K562 (cell line): ENCODE measurements around the gene ZNF625. TPM values are rescaled to one million over a fixed set of nuclear protein-coding genes. Genes with fewer than 3 reads are reported as not detected.

Source experiments
- BDP1 ChIP-seq: IDR thresholded peaks from 3 replicates; pipeline ENCODE4 v1.6.1; 2011; ENCODE audit not compliant: insufficient read length, insufficient read depth
- CAMTA2 ChIP-seq: fragments of 250-450 bp; sonication (Bioruptor Pico); conservative IDR thresholded peaks from 2 replicates; pipeline ENCODE4 v1.5.1; 2022
- CTCF ChIP-seq, 3 experiments: IDR thresholded peaks in 2 of 3; conservative IDR thresholded peaks in 1 of 3; 2 replicates each; pipeline ENCODE4 v1.5.1; 2011 to 2012; ENCODE audit warnings: low read length in 3 of 3, mild to moderate bottlenecking in 3 of 3, control low read depth in 2 of 3, improper control_type of control experiment in 1 of 3, inconsistent platforms in 1 of 3, low read depth in 1 of 3, mixed read lengths in 1 of 3, moderate library complexity in 1 of 3; ENCODE audit not compliant: insufficient read depth in 2 of 3
- DIDO1 ChIP-seq: fragments of 450-650 bp; IDR thresholded peaks from 2 replicates; pipeline ENCODE4 v1.6.1; 2016; ENCODE audit warnings: low read depth, missing biosample characterization, missing genetic modification characterization
- E2F1 ChIP-seq: sonication (generic); formaldehyde crosslinking; IDR thresholded peaks from 2 replicates; pipeline ENCODE4 v1.8.1; 2023; ENCODE audit warnings: mild to moderate bottlenecking, missing genetic modification reagents, moderate library complexity
- E2F3 ChIP-seq: fragments of 250-450 bp; sonication (Bioruptor Pico); IDR thresholded peaks from 2 replicates; pipeline ENCODE4 v1.4.0; 2020; ENCODE audit warnings: mild to moderate bottlenecking
- FOS ChIP-seq: IDR thresholded peaks from 3 replicates; pipeline ENCODE4 v1.6.1; 2011; ENCODE audit not compliant: insufficient read length; ENCODE audit errors: extremely low read depth
- FUS ChIP-seq: fragments of 200-400 bp; formaldehyde crosslinking; optimal IDR thresholded peaks from 2 replicates; pipeline ENCODE3; 2017; ENCODE audit warnings: low read depth, low read length
- IRF2 ChIP-seq: sonication (generic); formaldehyde crosslinking; IDR thresholded peaks from 2 replicates; pipeline ENCODE4 v1.8.1; 2022; ENCODE audit warnings: mild to moderate bottlenecking, missing genetic modification reagents
- MYNN ChIP-seq, 2 experiments: sonication (generic); formaldehyde crosslinking in 1 of 2; IDR thresholded peaks; 2 replicates each; pipeline versions ENCODE4 v1.5.0 to v1.6.1; 2016 to 2020; ENCODE audit warnings: antibody characterized with exemption in 1 of 2, missing genetic modification reagents in 1 of 2
- PHF20 ChIP-seq: fragments of 450-650 bp; IDR thresholded peaks from 2 replicates; pipeline ENCODE4 v1.6.1; 2018; ENCODE audit not compliant: partially characterized antibody
- PHF8 ChIP-seq: fragments of 200-600 bp; sonication (generic); IDR thresholded peaks from 2 replicates; pipeline ENCODE4 v1.6.1; 2012; ENCODE audit warnings: mixed run types, mild to moderate bottlenecking, inconsistent platforms, low read length, moderate library complexity, borderline replicate concordance
- SIN3A ChIP-seq, 2 experiments: fragments of 150-350 bp in 1 of 2; IDR thresholded peaks; 2 replicates each; pipeline ENCODE4 v1.6.1; 2011 to 2016; ENCODE audit warnings: borderline replicate concordance in 2 of 2, low read depth in 2 of 2, low read length in 2 of 2, mild to moderate bottlenecking in 2 of 2, moderate library complexity in 2 of 2; ENCODE audit not compliant: control insufficient read depth in 1 of 2
- SIN3B ChIP-seq: fragments of 450-650 bp; IDR thresholded peaks from 2 replicates; pipeline ENCODE4 v1.6.1; 2017; ENCODE audit warnings: low read depth, mild to moderate bottlenecking, moderate library complexity
- SREBF1 ChIP-seq: fragments of 150-350 bp; IDR thresholded peaks from 2 replicates; pipeline ENCODE4 v1.6.1; 2014; ENCODE audit warnings: antibody characterized with exemption, low read depth, low read length, borderline replicate concordance
- TAF1 ChIP-seq: IDR thresholded peaks from 2 replicates; pipeline ENCODE4 v1.6.1; 2011; ENCODE audit warnings: mild to moderate bottlenecking, low read length, moderate library complexity; ENCODE audit not compliant: insufficient read depth, control insufficient read depth, severe bottlenecking; ENCODE audit errors: extremely low read depth
- ZBTB11 ChIP-seq, 3 experiments: fragments of 200-800 bp in 1 of 3; fragments of 250-450 bp in 1 of 3; fragments of 450-650 bp in 1 of 3; sonication (Bioruptor Pico) in 1 of 3; sonication (Bioruptor generic) in 1 of 3; formaldehyde crosslinking in 1 of 3; IDR thresholded peaks; 2 replicates each; pipeline versions ENCODE4 v1.6.1 to v1.8.0; 2016 to 2022; ENCODE audit warnings: mild to moderate bottlenecking in 2 of 3, missing genetic modification characterization in 2 of 3, missing compliant biosample characterization in 1 of 3, moderate library complexity in 1 of 3
- ZNF696 ChIP-seq: fragments of 250-450 bp; sonication (Bioruptor Pico); conservative IDR thresholded peaks from 2 replicates; pipeline ENCODE4 v1.4.0; 2020; ENCODE audit warnings: mild to moderate bottlenecking, moderate library complexity
- ZNF707 ChIP-seq: fragments of 250-450 bp; sonication (Bioruptor Pico); conservative IDR thresholded peaks from 2 replicates; pipeline ENCODE4 v1.8.0; 2022; ENCODE audit warnings: inconsistent platforms, mild to moderate bottlenecking, moderate library complexity
- polyA plus RNA-seq, 8 experiments: library from polyadenylated mRNA; depleted of rRNA in 4 of 8; stranded (reverse) in 5 of 8; unstranded in 3 of 8; fragments of >200 nt; fragmentation: Nextera tagmentation in 2 of 8; fragmentation: Illumina TruSeq in 1 of 8; extraction: Ambion mirVana in 2 of 8; extraction: Trizol in 1 of 8; gene quantifications; 2 replicates each; pipeline versions ENCODE4 v1.2.1 to v1.2.3, GENCODE V29; 2011 to 2014; ENCODE audit warnings: inconsistent platforms in 1 of 8, missing spikeins in 1 of 8
- total RNA-seq, 7 experiments: library from RNA; depleted of rRNA in 6 of 7; stranded (reverse); fragments of >200 nt in 6 of 7; fragmentation: Illumina TruSeq in 2 of 7; extraction: Trizol in 2 of 7; gene quantifications; 2 replicates each; pipeline versions ENCODE4 v1.2.1 to v1.2.3, GENCODE V29; 2011 to 2021; ENCODE audit warnings: low replicate concordance in 1 of 7

The ZNF625 gene
- total and polyA plus RNA-seq, 9 of the 15 experiments (the other 6 are each of a cell fraction or from before 2014, with no cell fraction given): 0.07 to 0.09 TPM; not detected in 7

- TF ChIP-seq E2F1 (CRISPR knock-in tag) (no peak), ZNF707 (CRISPR knock-in tag) (no peak), SREBF1 (no peak), FUS (no peak), SIN3A (IDR thresholded peaks at IDR 0.05; ENCODE audit: borderline replicate concordance in 2 of 2, control insufficient read depth in 1 of 2, low read depth in 2 of 2, low read length in 2 of 2) (peak in 1 of 2 experiments; percentile 55; a peak in 1 of 4 replicates), DIDO1 (peak; percentile 6; the same call in 1 of the 2 replicates), FOS (peak; percentile 20), CAMTA2 (CRISPR knock-in tag) (no peak), ZNF696 (no peak), IRF2 (CRISPR knock-in tag) (peak; percentile 91), TAF1 (peak; percentile 57), PHF20 (peak; percentile 91), MYNN (IDR thresholded peaks at IDR 0.05) (no peak), MYNN (CRISPR knock-in tag; IDR thresholded peaks at IDR 0.05) (no peak), E2F3 (no peak), ZBTB11 (CRISPR knock-in tag; IDR thresholded peaks at IDR 0.05) (peak in 2 of 3 experiments; percentile 71 to 88; a peak in 5 of 6 replicates), PHF8 (peak; percentile 91), SIN3B (0 out of 2 replicates have a peak, but pooled peaks have one; percentile 21), BDP1 (no peak), CTCF (IDR thresholded peaks at IDR 0.05 in 2 of 3, conservative IDR thresholded peaks at IDR 0.05 in 1 of 3; ENCODE audit: insufficient read depth in 2 of 3, low read depth in 1 of 3, low read length in 3 of 3) (0 out of 6 replicates have a peak, but pooled peaks of 1 of the 3 experiments have one; percentile 8)
These were observed 6.6 kb upstream of the ZNF625 start, which contains the start of gene ZNF136 (continued) for GRCh38 chr19:12162882-12163806.
